ENCODE measurements around the gene GPR162. TPM values are rescaled to one million over a fixed set of nuclear protein-coding genes. Genes with fewer than 3 reads are reported as not detected.

The GPR162 gene
- total RNA-seq, 6 experiments from 2014 or later, result 0.37 to 3.1 (median 2.1) TPM

DNA sequence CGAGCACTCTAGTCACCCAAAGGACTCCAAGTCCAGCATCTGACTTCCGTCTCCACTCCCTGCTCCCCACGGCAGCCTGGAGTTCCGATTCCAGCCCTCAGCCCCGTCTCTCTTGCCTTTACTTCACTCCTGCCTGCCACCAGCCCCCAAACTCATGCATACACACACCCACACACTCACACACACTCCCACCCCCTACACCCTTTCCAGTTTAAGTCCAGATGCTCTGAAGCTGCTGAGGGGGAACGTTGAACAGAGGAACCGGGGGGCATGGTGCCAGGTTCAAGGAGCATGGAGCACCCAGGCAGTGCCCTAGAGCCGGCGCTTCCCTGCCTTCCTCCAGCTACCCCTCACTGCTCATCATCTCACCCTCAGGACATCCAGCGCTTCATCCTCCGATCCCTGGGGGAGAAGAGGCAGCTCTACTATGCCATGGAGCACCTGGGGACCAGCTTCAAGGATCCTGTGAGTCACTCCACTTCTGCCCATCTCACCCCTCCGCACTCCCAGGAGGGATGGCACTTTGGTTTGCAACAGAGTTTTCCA lies 9.9 kb downstream of the GPR162 start:
- intact Hi-C loops (cut with DNase I), result loop anchor here in 1 of 2 donors (10.0 kb wide), 1 partner anchor 207 kb away; no protein-coding TSS in a partner anchor
- DNase-seq (no peak), ATAC-seq (no peak)
- Histone ChIP-seq H3K4me3 (no peak overlapping the region), H3K4me1 (peaks cover 0 to 5% (median 0%) of the 10 kb centered on the region in 4 donors), H3K27me3 (no peaks in the 10 kb centered on the region), H3K36me3 (no peaks in the 10 kb centered on the region), H3K27ac (no peak overlapping the region), H3K9me3 (no peaks in the 10 kb centered on the region)
- no peak for TF ChIP-seq POLR2A (IDR thresholded peaks at IDR 0.05)
- TF ChIP-seq, protein P1, sequence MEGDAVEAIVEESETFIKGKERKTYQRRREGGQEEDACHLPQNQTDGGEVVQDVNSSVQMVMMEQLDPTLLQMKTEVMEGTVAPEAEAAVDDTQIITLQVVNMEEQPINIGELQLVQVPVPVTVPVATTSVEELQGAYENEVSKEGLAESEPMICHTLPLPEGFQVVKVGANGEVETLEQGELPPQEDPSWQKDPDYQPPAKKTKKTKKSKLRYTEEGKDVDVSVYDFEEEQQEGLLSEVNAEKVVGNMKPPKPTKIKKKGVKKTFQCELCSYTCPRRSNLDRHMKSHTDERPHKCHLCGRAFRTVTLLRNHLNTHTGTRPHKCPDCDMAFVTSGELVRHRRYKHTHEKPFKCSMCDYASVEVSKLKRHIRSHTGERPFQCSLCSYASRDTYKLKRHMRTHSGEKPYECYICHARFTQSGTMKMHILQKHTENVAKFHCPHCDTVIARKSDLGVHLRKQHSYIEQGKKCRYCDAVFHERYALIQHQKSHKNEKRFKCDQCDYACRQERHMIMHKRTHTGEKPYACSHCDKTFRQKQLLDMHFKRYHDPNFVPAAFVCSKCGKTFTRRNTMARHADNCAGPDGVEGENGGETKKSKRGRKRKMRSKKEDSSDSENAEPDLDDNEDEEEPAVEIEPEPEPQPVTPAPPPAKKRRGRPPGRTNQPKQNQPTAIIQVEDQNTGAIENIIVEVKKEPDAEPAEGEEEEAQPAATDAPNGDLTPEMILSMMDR (IDR thresholded peaks at IDR 0.05), result no peak
- 61% methylated on average over 6 of the region's 12 CpGs for WGBS (ENCODE audit: insufficient coverage, low coverage, low lambda C conversion rate, missing lambda C conversion rate)

DNA sequence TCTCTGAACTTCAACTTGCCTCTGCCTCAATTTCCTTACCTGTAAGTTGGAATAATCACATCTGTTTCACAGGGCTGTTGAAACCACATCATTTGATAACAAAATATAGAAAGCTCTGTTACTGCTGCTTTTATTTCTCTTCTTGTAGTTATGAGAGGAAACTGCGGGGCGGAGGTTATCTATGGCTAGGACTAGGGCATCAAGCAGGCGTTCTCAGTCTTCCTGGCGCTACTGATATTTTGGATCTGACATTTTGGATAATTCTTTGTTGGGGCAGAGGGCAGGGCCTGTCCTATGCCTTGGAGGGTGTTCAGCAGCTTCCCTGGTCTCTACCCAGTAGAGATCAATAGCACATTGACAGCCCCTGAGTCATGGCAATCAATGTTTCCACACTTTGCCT lies 10.5 kb downstream of the GPR162 start:
- WGBS (ENCODE audit: insufficient coverage, low coverage, low lambda C conversion rate, missing lambda C conversion rate), result 76% methylated on average over 4 of the region's 4 CpGs
- no peak for TF ChIP-seq POLR2A (IDR thresholded peaks at IDR 0.05)
- TF ChIP-seq, protein P1 (IDR thresholded peaks at IDR 0.05), result no peak

DNA sequence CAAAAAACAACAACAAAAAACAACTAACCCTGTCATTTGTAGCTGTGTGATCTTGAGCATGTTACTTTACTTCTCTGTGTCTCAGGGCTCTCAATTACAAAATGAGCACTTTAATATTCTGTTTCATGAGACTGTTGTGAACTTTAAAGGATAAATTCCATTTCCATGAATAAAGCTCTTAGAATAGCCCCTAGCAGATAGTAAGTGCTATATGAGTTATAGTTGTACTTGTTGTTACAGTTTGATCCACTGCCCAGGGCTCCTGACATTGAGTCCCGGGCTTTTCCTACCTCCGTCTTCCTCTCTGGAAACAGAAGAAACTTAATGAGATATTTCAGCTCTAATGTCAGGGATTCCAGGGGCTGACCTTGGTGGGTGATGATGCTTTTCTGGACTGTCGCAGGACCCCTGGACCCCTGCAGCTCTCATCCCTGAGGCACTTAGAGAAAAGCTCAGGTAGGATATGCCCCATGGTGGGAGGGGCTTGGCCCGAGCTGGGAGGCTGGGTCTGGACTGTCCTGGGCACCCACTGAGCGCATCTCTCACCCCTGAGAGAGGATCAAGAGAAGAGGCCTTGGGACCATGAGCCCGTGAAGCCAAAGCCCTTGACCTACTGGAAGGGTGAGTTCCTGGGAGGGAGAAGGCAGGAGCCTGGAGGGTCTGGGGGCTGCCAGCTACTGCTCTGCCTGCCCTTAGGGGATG lies 11.7 kb downstream of the GPR162 start:
- ATAC-seq (no peak), DNase-seq (no peak)
- Histone ChIP-seq H3K36me3 (no peaks in the 10 kb centered on the region), H3K27me3 (no peaks in the 10 kb centered on the region), H3K9me3 (no peaks in the 10 kb centered on the region), H3K4me1 (peaks cover 0 to 5% (median 0%) of the 10 kb centered on the region in 4 donors), H3K4me3 (no peak overlapping the region), H3K27ac (no peak overlapping the region)
- intact Hi-C loops (cut with DNase I), result loop anchor here in 1 of 2 donors (10.0 kb wide), 1 partner anchor 209 kb away; no protein-coding TSS in a partner anchor
- TF ChIP-seq, protein P1 (IDR thresholded peaks at IDR 0.05), result no peak
- no peak for TF ChIP-seq POLR2A (IDR thresholded peaks at IDR 0.05)
- WGBS (ENCODE audit: insufficient coverage, low coverage, low lambda C conversion rate, missing lambda C conversion rate), result 78% methylated on average over 4 of the region's 6 CpGs

More for the DNA sequence above, 10.5 kb downstream of the GPR162 start:
- no peak overlapping the region for H3K27ac ChIP-seq
- DNase-seq (no peak), ATAC-seq (peak in 2 of 4 donors; percentile 24 to 38)
- intact Hi-C loops (cut with DNase I), result loop anchor here in 1 of 2 donors (10.0 kb wide), 1 partner anchor 207 kb away; no protein-coding TSS in a partner anchor
- peaks cover 0 to 5% (median 0%) of the 10 kb centered on the region in 4 donors for H3K4me1 ChIP-seq
- H3K9me3 ChIP-seq, result no peaks in the 10 kb centered on the region
- H3K4me3 ChIP-seq, result no peak overlapping the region
- H3K36me3 ChIP-seq, result no peaks in the 10 kb centered on the region
- H3K27me3 ChIP-seq, result no peaks in the 10 kb centered on the region

DNA sequence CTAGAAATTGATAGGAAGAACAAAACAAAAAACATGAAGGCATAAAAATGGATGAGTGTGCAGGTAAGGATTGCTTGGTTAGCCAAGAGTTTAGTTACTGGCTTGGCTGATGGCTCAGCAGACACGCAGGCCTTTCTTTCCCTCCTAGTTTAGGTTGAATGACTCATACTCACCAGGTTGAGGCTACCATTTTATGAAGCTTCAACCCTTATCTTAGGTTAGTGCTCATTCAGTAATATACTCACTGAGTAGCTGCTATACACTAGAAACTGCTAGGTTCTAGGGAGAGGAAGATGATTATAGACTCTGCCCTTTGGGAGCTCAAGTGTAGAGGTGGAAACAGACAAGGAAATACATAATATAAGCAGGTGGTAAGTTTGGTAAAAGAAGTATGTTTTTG lies 12.6 kb downstream of the GPR162 start:
- Histone ChIP-seq H3K4me1 (no peaks in the 10 kb centered on the region), H3K27ac (no peak overlapping the region), H3K4me3 (no peak overlapping the region), H3K36me3 (no peaks in the 10 kb centered on the region), H3K9me3 (no peaks in the 10 kb centered on the region), H3K27me3 (no peaks in the 10 kb centered on the region)
- TF ChIP-seq, protein P1 (IDR thresholded peaks at IDR 0.05), result no peak
- no peak for TF ChIP-seq POLR2A (IDR thresholded peaks at IDR 0.05)
- 64% methylated on average over 1 of the region's 1 CpG for WGBS (ENCODE audit: insufficient coverage, low coverage, low lambda C conversion rate, missing lambda C conversion rate)
- ATAC-seq (no peak), DNase-seq (no peak)
- intact Hi-C loops (cut with DNase I), result loop anchor here in 1 of 2 donors (10.0 kb wide), 1 partner anchor 209 kb away; no protein-coding TSS in a partner anchor

All from right lobe of liver (tissue), 6 donors.